ENCODE results near the gene MRPL54.

GRCh38 chr19:3800996-3801395 lies 38.5 kb downstream of the MRPL54 start:
- TF ChIP-seq CTCF (IDR thresholded peaks at IDR 0.05) (no peak), POLR2AphosphoS5 (IDR thresholded peaks at IDR 0.05) (no peak), EP300 (IDR thresholded peaks at IDR 0.05) (no peak), POLR2A (IDR thresholded peaks at IDR 0.05) (no peak)

Measured in gastroesophageal sphincter (tissue), 3 donors.